SIG-M5 treated with dmso at 0.1 percent for 504 hours (cell line): Measurements from ENCODE around the gene PSME3IP1.

Source experiments
- DNase-seq: peaks from one replicate; lab custom pipeline; 2025; ENCODE audit not compliant: unreplicated experiment; lab: John Stamatoyannopoulos, UW

PSME3IP1 gene

DNA sequence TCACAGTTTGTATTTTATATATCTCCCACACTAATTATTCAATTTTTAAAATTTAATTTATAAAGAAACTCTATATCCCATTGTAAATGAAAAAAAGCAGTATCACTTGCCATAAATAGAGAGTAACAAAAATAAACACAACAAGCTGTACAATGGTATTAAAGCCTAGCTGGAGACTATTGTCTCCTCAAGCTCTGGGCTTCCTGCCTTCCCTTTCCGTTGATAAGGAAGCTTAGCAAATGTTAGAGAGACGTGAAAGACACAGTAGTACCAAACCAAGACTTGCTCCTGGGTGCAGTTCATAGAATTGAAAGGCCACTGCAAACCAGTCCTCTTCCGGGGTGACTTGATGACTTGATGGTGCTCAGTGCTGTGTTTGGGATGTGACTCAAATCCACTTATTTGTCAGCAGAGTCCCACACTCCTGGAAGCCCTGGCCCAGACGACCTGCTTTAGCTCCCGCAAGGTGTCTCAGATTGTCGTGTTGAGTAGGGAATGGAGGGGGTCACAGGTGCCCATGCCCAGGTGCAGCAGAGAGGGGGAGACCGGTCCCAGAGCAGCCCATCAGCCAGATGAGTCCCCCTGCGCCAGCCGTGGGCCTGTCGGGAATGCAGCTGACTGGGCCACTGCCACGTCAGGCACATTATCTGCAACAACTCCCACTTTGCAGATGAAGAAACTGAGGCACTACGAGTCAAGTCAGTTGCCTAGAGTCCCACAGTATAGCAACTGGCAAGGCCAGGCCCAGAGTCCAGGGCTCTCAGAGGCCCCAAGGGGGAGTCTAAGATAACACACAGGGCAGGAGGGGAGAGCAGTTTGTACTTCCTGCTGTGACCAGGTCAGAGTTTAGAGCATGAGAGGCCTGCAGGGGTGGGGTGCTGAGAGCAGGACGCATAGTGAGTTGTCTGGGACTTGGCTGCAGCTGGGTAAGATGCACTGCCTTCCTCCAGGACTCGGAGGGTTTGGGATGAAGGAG, 40.5 kb downstream of the PSME3IP1 start:
- DNase-seq = no peak

DNA sequence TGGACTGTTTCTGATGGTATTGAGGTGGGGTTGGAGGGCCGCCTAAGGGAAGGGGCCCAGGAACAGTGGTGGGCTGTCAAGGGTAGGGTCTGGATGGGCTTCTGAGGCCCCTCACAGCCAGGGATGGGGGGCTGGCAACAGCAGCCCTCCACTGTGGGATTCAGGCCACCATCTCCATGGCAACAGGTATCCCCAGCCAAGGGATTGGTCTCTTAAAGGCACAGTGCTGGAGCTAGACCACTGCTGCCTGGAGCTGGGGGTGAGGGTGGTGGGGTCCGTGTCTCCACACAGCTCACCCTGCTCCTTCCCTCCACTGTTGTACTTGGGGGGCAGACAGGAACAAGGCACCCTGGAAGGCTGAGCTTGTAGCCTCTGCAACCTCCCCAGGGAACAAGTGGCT, 41.8 kb downstream of the PSME3IP1 start:
- DNase-seq = no peak

DNA sequence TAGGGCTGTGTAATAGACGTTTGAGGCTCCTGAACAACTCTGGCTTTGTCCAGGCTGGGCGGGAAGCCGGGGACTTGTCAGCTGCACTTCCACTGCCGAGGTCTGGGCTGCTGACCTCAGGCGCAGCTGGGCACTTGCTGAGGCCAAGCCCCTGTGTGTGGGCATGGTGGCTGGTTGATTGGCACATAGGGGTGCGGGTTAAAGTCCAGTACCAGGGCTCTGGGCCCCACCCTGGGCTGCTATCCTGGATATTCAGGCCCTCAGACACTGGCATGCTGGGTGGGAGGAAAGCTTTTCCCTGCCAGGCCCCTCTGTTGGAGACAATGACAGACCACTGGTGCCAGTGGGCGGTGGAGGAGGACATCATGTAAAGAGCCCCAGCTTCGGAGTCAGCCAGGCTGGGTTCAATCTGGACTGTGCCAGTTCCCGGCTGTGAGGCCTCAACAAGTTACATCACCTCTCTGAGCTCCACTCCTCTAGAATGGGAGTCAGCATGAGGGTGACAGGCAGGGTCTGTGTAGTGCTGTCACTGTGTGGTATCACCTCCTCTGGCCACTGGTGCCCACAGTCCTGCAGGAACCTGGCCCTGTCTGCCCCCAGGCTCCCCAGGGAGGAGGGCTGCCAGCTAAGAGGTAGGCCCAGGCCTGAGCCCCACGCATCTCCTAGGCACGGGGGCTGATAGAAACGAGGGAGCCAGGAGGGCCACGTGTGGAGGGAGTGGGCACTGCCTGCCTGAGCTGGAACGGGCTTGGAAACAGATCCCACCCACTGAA, 42.5 kb downstream of the PSME3IP1 start:
- no peak for DNase-seq

DNA sequence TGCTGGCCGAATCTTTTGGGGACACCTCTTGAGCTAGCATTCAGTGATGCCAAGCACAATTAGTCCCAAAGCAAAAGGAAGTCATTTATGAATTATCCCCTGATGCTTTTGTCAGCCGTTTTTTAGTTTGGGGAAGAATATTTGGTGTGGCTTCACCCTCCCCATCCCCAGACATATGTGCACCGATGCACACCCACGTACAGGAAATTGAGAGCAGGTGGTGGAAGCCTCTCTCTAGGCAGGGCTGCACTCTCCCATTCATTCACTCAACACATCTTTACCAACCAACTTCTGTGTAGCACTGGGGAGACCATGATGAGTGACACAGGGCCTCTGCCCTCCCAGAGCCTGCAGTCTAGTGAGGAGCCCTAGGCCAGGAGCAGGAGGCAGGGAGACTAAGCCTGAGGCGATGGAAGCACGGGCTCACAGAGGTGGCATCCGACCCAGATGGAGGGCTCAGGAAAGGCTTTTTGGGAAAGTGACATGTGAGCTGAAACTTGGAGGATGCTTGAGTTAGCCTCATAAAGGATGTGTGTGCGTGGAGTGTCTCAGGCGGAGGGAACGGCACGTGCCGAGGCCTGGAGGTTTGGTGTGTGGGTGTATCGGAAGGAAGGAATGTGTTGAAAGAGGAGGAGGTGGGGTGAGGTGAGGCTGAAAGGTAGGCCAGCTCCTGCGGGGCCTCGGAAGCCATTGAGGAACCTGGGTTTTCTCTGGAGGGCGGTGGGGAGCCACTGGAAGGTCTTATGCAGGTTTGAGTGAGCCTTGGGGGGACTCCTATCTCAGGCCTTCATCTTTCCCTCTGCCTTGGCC, 43.8 kb downstream of the PSME3IP1 start:
- no peak for DNase-seq

DNA sequence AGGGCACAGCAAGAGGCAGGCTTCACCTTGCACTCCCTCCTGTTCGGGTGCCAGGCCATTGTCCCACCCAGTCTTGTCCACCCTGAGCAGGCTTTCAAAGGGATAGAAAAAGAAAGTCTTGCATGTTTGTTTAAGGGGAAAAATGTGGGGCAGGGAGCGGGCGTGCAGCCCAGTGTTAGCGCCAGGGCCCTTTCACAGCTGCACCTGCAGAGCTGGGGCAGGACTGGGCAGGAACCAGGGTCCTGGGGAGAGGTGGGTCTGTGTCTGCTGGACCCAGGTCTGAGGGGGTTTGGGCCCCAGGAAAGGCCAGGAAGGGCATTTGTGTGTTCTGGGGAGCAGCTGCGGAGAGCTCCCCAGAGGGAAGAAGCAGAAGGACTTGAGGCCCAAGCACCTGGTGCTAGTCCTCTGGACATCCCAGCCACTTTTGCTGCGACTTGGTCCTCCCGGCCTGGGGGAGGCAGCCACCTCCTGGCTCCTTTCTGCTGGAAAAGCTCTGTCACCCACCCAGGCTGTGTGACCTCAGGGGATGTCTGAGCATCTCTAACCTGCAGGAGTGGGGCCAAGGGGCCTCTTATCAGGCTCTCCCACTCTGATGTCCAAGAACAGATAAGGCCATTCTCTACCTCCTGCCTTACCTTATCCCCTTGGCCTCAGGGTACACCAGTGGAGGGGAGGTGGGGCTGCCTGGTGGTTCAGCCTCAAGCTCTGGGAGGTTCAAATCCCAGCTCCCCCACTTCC, 44.7 kb downstream of the PSME3IP1 start:
- no peak for DNase-seq

DNA sequence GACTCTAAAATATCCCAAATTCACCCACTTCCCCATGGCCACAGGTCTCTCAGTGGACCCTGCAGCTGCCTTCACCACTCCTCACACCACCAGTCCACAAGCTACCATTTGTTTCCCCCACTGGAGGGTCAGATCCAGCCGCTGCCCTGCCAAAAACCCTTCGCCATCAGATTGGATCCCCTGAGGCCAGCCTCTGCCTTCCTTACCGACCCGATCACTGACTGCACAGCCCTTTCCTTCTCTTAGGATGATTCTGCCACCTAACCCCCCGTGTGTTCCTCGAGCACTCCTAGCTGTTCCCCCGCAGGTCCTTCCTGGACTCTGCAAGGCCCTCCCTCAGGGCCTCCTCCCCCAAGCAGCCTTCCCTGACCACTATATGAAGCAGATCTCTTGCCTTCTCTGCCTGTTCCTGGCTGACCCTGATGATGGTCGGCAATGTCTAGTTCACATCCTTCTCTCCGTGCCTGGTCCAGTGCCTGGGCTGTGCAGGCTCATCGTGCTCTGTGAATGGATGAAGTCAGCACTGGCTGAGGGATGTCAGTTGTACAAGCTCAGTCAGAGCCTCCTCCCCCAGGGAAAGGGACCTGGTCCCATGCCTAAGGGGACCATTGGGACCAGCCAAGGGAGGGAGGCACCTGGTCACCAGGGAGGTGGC, 47.4 kb downstream of the PSME3IP1 start:
- no peak for DNase-seq

DNA sequence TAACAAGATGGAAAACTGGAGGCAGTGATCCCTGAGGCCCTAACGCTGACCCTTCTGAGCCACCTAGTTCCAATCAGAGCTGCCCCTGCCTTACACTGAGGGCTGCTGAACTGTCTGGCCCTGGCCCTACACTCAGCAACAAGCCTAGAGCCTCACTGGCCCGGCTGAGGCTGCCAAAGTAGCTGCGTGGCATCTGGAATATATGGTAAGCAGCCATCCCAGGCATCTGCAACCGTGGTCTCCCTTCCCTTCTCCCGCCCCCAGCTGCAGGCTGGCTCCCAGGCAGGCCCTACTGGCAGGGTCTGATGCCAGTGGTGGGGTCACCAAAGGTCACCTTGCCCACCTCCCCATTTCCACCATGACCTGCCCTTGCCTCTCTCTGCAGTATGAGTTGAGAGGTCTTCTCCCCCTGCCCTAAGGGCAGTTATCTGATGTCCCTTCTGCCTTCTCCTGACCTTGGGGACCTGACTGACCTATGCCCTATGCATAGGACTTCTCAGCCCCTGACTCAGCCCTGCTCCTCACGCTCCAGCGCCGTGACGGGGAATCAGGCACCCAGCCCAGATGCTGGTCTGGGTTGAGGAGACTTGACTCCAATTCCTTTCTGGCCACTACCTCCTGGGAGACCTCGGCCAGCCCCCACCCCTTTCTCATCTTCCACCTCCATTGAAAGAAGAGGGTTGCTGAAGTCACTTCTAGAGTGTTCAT, 48.1 kb downstream of the PSME3IP1 start:
- no peak for DNase-seq

DNA sequence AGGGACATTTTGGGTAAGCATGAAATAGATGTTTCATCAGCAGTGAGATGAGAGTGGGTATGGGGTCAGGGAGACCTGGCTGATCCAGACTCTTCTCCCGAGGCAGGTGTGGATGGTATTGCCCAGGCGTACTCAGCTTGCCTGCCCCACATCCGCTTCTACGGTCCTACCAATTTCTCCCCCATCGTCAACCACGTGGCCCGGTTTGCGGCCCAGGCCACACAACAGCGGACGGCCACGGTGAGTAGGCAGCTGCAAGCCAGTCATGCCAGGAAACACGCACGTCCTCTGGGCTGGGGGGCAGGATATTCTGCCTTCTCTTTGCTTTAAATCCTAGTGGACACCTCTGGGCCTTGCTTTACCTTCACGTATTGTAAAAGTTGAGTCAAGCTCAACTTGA, 48.8 kb downstream of the PSME3IP1 start:
- DNase-seq = no peak

DNA sequence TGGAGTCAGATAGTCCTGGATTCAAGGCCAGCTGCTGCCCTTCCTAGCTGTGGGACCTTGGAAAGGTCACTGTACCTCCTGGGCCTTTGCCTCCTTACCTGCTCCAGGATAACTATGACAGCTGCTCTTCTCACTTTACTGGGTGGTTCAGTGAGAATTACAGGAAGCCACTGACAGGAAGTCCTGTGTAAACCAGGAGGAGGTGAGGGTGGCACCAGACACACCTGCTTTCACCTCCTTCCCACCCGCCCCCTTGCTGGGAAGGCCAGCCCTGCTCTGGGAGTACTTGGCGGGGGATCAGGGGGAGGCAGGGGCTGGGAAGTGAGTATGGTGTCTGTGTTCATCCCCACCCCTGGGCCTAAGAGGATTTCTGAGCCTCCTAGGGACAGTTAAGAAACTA, 50.9 kb downstream of the PSME3IP1 start:
- no peak for DNase-seq

DNA sequence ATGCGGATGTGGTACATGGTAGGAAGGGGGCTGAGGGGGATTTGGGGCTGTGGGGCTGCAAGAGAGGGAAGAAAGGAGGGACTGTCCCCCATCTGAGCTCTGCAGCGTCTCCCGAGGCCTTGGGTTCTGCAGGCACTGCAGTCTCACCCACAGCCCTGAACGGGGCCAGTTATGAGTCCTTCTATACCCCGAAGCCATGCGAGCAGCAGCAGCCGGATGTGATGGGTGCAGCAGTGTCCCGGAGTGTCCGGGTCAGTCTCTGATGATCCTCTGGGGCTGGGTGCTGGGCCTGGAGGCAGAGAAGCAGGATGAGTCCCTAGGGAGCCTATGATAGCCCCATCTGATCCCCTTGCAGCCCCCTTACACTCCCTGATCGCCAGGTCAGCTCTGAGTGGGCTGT, 52.0 kb downstream of the PSME3IP1 start:
- no peak for DNase-seq

DNA sequence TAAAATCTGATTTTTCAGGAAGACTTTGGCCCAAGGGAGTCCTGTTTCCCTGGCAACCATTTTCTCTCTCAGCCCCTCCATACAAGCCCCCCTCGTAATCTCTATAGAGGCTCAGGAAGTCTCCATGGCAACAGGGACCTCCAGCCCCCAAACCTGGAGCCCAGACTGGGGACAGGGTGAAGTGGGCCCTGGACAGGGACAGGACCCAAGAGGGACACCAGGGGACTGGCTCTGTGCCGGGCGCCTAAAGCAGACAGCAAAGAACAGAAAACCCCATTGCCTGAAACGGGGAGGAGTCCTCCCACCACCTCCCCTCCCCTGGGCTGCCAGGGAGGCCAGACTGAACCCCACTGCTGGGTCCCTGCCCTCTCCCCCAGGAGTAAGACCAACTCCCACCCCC, 52.8 kb downstream of the PSME3IP1 start:
- DNase-seq = no peak

DNA sequence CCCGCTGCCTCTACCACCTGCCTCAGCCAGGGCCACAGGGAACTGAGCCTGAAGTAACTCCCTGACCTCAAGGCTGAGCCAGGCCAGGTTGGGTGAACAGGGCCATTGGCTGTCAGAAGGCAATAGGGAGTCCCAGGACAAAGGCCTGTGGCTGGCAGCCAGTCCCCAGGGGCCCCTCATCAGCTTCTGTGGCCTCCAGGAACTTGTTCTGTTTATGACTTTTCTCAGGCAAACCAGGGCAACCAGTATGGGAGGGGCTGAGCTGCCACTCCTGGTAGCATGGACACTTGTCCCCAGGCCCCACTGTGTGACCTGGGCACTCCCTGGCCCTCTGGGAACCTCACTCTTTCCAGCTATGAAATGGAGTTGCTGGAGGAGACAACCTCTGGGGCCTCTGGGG, 53.4 kb downstream of the PSME3IP1 start:
- DNase-seq = no peak

DNA sequence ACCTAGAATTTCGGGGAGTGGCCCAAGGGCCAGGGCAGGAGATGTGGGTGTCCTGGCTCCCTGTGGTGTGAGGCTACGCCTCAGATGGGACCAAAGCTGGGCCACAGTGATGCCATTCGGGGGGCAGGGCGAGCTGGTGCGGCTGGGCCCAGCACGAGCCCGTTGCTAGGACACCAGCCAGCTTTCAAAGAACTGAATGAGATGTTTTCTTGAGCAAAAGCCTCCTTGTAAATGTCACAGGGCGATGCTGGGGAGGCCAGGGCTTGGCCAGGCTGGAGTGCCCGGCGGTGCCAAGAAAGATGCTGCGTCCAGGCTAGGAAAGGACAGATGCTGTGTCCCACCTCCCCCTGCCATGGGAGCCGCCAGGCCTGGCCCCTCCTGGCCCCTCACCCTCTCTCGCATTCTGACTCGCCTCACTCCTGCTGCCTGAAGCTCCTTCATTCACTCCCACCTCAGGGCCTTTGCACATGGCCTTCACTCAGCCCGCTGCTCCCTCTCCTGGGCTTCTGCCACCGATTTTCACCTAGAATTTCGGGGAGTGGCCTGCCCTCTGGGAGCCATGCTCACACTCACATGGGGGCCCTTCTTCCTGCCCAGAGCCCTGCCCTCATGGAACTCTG, 54.4 kb downstream of the PSME3IP1 start:
- DNase-seq = no peak

DNA sequence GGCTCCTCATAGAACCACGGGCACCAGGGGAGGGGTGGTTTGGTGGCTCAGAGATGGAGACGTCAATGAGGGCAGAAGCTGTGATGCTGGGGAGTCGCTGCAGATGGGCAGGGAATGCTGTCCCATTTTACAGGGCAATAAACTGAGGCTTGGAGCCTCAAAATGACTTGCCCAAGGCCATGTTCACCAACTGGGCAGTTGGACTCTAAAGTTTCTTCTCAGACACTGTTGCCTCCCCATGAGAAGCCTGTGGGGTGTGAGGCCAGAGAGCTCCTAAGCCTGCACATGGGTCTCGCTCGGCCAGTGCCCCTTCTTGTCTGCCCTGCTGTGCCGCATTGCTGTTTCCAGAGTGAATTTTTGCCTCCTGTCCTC, 54.9 kb downstream of the PSME3IP1 start:
- no peak for DNase-seq

DNA sequence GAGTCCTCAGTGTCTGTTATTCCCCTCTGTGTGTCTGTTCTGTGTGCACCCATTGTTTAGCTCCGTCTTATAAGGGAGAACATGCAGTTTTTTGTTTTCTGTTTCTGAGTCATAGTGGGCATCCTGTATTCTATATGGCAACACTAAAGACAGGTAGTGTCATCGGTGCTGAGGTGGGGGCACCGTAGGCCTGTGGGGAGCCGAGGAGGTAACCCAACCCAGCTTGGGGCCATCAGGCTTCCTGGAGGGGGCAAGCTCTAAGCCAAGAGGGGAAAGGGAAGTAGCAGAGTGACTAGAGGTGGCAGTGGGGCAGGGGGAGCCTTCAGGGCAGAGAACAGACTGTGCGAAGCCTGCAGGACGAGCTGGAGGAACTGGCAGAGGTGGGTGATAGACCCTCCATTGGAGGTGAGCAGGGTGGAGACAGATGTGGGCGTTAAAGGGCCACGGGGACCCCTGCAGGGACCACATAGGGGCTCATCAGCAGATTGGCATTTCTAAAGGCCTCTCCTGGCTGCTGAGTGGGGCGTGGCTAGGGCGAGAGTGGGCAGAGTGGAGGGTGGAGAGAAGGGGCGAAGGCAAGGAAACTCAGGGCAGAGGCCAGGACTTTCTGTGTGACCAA, 57.0 kb downstream of the PSME3IP1 start:
- no peak for DNase-seq

DNA sequence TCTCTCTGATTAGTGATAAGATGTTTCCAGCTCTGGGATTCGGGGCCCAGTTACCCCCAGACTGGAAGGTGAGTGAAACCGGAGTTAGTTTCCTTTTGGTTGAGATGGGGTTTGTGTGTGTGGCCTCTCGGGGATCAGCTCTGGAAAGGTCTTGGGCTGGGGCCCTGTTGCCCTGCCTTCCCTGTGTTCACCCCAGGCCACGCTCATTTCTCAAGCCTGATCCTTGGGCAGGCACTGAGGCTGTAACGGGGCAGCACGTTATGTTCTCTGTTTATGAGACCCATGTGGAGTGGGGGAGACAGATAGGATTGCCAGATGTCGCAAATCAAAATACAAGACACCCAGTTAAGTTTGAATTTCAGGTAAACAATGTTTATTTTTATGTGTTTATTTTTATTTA, 58.0 kb downstream of the PSME3IP1 start:
- DNase-seq = no peak

DNA sequence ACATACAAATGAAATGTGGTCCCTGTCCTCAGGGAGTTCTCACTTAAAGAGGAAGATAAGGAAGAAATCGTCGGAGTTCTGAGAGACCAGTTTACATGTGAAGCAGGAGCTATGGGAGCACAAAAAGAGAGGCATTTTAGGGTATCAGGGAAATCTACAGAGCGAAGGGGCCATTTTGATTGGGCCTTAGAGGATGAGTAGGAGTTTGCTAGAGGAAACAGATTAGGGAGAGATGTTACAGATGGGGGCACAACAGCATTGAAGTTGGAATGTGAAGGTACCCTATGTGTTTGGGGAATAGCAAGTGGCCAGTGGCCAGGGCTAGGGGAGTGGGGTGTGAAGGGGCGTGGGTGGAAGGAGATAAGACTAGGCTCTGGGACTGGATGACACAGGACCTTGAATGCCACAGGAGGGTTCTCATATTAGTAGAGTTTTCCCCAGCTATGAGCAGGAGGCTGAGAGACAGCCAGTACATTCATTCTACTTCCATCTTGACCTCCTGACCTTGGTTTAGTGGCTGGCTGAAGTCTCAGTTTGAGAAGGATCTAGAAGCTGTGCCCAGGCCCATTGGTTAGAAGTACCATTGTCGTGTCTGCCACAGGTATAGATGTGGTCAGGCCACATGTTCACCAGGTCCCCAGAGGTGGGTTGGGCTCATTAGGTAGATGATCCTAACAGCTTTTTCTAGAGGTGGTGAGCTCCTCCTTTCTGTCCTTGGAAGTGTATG, 58.6 kb downstream of the PSME3IP1 start:
- no peak for DNase-seq

DNA sequence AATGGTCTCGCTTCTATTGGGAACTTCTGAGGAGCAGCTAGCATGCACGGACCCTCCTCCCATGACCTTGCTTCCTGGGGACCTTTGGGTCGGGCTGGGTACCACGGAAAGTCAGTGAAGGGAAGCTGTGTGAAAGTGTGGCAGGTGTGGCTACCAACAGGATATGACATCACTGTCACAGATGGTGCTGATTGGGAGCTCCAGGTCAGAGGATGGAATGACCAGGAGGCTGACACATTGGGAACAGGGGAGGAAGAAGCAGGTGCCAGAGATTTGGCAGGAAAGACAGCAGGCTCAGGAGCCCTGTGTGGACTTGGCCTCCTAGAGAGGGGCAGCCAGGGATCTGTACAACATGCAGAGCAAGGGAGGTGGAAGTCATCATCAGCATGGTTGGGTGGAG, 59.4 kb downstream of the PSME3IP1 start:
- no peak for DNase-seq
